K562 (cell line): ENCODE data around the gene ULK3. TPM values are rescaled to one million over a fixed set of nuclear protein-coding genes. Genes with fewer than 3 reads are reported as not detected.

Experiments used
- ARID4B ChIP-seq: sonication (generic); formaldehyde crosslinking; IDR thresholded peaks from 2 replicates; pipeline ENCODE4 v1.8.0; 2022; ENCODE audit warnings: mild to moderate bottlenecking, missing genetic modification reagents
- ELF4 ChIP-seq: fragments of 450-650 bp; formaldehyde crosslinking; IDR thresholded peaks from 2 replicates; pipeline ENCODE4 v1.4.0; 2022; ENCODE audit warnings: missing genetic modification characterization
- JUND ChIP-seq, 2 experiments: IDR thresholded peaks; 2 replicates in 1 of 2; 3 replicates in 1 of 2; pipeline ENCODE4 v1.6.1; 2011; ENCODE audit warnings: borderline replicate concordance in 2 of 2, low read depth in 2 of 2, low read length in 2 of 2, improper control_type of control experiment in 1 of 2, missing biosample characterization in 1 of 2, missing genetic modification characterization in 1 of 2, missing genetic modification reagents in 1 of 2
- MYC ChIP-seq, 2 experiments: fragments of 250-450 bp in 1 of 2; sonication (Bioruptor Pico) in 1 of 2; IDR thresholded peaks; 2 replicates each; pipeline versions ENCODE4 v1.5.1 to v1.6.1; 2012 to 2021; ENCODE audit warnings: low read depth in 2 of 2, borderline replicate concordance in 1 of 2, improper control_type of control experiment in 1 of 2, low read length in 1 of 2, mild to moderate bottlenecking in 1 of 2, moderate library complexity in 1 of 2
- SRSF9 ChIP-seq: fragments of 200-400 bp; formaldehyde crosslinking; IDR thresholded peaks from 2 replicates; pipeline ENCODE4 v1.6.1; 2017; ENCODE audit warnings: low read depth, low read length, borderline replicate concordance
- TCFL5 ChIP-seq: fragments of 250-450 bp; sonication (Bioruptor Pico); conservative IDR thresholded peaks from 2 replicates; pipeline ENCODE4 v1.6.1; 2021; ENCODE audit warnings: mild to moderate bottlenecking, moderate library complexity, matching md5 sums
- ZNF184 ChIP-seq: sonication (generic); formaldehyde crosslinking; IDR thresholded peaks from 2 replicates; pipeline ENCODE4 v1.5.0; 2020; ENCODE audit warnings: missing genetic modification reagents
- ZNF3 ChIP-seq: fragments of 250-450 bp; sonication (Bioruptor Pico); IDR thresholded peaks from 2 replicates; pipeline ENCODE4 v1.5.0; 2021; ENCODE audit warnings: mild to moderate bottlenecking, moderate library complexity
- ZNF79 ChIP-seq: fragments of 250-450 bp; sonication (Bioruptor Pico); IDR thresholded peaks from 2 replicates; pipeline ENCODE4 v1.4.0; 2020; ENCODE audit warnings: low read depth, mild to moderate bottlenecking, moderate library complexity
- polyA plus RNA-seq, 8 experiments: library from polyadenylated mRNA; depleted of rRNA in 4 of 8; stranded (reverse) in 5 of 8; unstranded in 3 of 8; fragments of >200 nt; fragmentation: Nextera tagmentation in 2 of 8; fragmentation: Illumina TruSeq in 1 of 8; extraction: Ambion mirVana in 2 of 8; extraction: Trizol in 1 of 8; gene quantifications; 2 replicates each; pipeline versions ENCODE4 v1.2.1 to v1.2.3, GENCODE V29; 2011 to 2014; ENCODE audit warnings: inconsistent platforms in 1 of 8, missing spikeins in 1 of 8
- total RNA-seq, 7 experiments: library from RNA; depleted of rRNA in 6 of 7; stranded (reverse); fragments of >200 nt in 6 of 7; fragmentation: Illumina TruSeq in 2 of 7; extraction: Trizol in 2 of 7; gene quantifications; 2 replicates each; pipeline versions ENCODE4 v1.2.1 to v1.2.3, GENCODE V29; 2011 to 2021; ENCODE audit warnings: low replicate concordance in 1 of 7
- TF ChIP-seq, protein P1 (sequence below): fragments of 250-450 bp; sonication (Bioruptor Pico); IDR thresholded peaks from 2 replicates; pipeline ENCODE4 v1.5.0; 2021

Gene ULK3
- total and polyA plus RNA-seq, 9 of the 15 experiments (the other 6 are each of a cell fraction or from before 2014, with no cell fraction given), result 0.68 to 68.0 (median 34.9) TPM

- no peak for TF ChIP-seq MYC (IDR thresholded peaks at IDR 0.05; ENCODE audit: low read depth, low read length)
- TF ChIP-seq MYC (CRISPR knock-in tag; IDR thresholded peaks at IDR 0.05; ENCODE audit: borderline replicate concordance, low read depth), result no peak
- TF ChIP-seq, protein P1, sequence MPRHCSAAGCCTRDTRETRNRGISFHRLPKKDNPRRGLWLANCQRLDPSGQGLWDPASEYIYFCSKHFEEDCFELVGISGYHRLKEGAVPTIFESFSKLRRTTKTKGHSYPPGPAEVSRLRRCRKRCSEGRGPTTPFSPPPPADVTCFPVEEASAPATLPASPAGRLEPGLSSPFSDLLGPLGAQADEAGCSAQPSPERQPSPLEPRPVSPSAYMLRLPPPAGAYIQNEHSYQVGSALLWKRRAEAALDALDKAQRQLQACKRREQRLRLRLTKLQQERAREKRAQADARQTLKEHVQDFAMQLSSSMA (CRISPR knock-in tag), result no peak
- TF ChIP-seq JUND (IDR thresholded peaks at IDR 0.05; ENCODE audit: borderline replicate concordance, low read depth, low read length), result no peak
- TF ChIP-seq JUND (tag; IDR thresholded peaks at IDR 0.05; ENCODE audit: borderline replicate concordance, low read depth, low read length), result 0 out of 3 replicates have a peak, but pooled peaks have one; percentile 3
- no peak for TF ChIP-seq ZNF184
- no peak for TF ChIP-seq SRSF9
- TF ChIP-seq ELF4 (CRISPR knock-in tag), result no peak
- no peak for TF ChIP-seq ZNF3 (CRISPR knock-in tag)
- TF ChIP-seq ARID4B (CRISPR knock-in tag), result 0 out of 2 replicates have a peak, but pooled peaks have one; percentile 25
- TF ChIP-seq TCFL5 (CRISPR knock-in tag), result no peak
- no peak for TF ChIP-seq ZNF79 (CRISPR knock-in tag)
Observed at GRCh38 chr15:74873756-74874424, 30.9 kb upstream of the ULK3 start (continued).
